Measurements from ENCODE around the gene CRYGB.
"Not testable (repeated sequence)": the region's sequence is repeated elsewhere in the genome, so short reads cannot be mapped to it uniquely, and the experiment has no call there.

CRYGB gene

GRCh38 chr2:208122248-208122647 lies 23.7 kb downstream of the CRYGB start:
- no peak overlapping the region for H3K4me3 ChIP-seq (replicated peaks in 1 of 2; ENCODE audit: low read depth in 2 of 2, low read length in 2 of 2)
- TF ChIP-seq CTCF (IDR thresholded peaks at IDR 0.05; ENCODE audit: low read depth, low read length) = no peak
- DNase-seq (ENCODE audit: low read depth in 2 of 2) = no peak

DNA sequence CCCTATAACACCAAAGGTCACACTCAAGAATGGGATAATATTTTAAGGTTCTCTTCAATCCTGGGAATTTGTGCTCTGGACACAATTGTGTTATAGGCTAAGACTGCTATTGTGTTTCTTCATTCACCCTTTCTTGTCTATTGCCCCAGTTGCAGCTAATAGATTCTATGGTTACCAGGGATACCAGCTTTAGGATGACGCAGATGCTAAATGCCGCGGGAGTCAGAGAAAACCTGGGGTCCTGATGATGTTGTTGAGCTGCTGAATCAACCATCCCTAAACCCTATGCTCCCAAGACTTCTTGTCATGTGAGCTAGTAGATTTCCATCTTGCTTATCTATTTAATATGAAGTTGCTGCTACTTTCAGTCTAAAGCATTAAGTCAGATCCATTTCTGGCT lies 27.0 kb downstream of the CRYGB start:
- H3K4me3 ChIP-seq (replicated peaks in 1 of 2; ENCODE audit: low read depth in 2 of 2, low read length in 2 of 2) = no peak overlapping the region
- TF ChIP-seq CTCF (IDR thresholded peaks at IDR 0.05; ENCODE audit: low read depth, low read length) = no peak
- no peak for DNase-seq (ENCODE audit: low read depth in 2 of 2)

GRCh38 chr2:208117390-208117789 lies 28.6 kb downstream of the CRYGB start:
- not testable (repeated sequence) for DNase-seq (ENCODE audit: low read depth in 2 of 2); H3K4me3 ChIP-seq (replicated peaks in 1 of 2; ENCODE audit: low read depth in 2 of 2, low read length in 2 of 2)

- no peak for TF ChIP-seq CTCF (IDR thresholded peaks at IDR 0.05; ENCODE audit: low read depth, low read length)
- no peak for DNase-seq (ENCODE audit: low read depth in 2 of 2)
- H3K4me3 ChIP-seq (replicated peaks in 1 of 2; ENCODE audit: low read depth in 2 of 2, low read length in 2 of 2) = no peak overlapping the region
Observed at GRCh38 chr2:208112969-208113368, 33.0 kb downstream of the CRYGB start.

GRCh38 chr2:208112273-208112745 lies 33.6 kb downstream of the CRYGB start:
- H3K4me3 ChIP-seq (replicated peaks in 1 of 2; ENCODE audit: low read depth in 2 of 2, low read length in 2 of 2); DNase-seq (ENCODE audit: low read depth in 2 of 2): not testable (repeated sequence)

- DNase-seq (ENCODE audit: low read depth in 2 of 2) = no peak
- no peak for TF ChIP-seq CTCF (IDR thresholded peaks at IDR 0.05; ENCODE audit: low read depth, low read length)
- no peak overlapping the region for H3K4me3 ChIP-seq (replicated peaks in 1 of 2; ENCODE audit: low read depth in 2 of 2, low read length in 2 of 2)
Observed at GRCh38 chr2:208103616-208104015, 42.3 kb downstream of the CRYGB start.

DNA sequence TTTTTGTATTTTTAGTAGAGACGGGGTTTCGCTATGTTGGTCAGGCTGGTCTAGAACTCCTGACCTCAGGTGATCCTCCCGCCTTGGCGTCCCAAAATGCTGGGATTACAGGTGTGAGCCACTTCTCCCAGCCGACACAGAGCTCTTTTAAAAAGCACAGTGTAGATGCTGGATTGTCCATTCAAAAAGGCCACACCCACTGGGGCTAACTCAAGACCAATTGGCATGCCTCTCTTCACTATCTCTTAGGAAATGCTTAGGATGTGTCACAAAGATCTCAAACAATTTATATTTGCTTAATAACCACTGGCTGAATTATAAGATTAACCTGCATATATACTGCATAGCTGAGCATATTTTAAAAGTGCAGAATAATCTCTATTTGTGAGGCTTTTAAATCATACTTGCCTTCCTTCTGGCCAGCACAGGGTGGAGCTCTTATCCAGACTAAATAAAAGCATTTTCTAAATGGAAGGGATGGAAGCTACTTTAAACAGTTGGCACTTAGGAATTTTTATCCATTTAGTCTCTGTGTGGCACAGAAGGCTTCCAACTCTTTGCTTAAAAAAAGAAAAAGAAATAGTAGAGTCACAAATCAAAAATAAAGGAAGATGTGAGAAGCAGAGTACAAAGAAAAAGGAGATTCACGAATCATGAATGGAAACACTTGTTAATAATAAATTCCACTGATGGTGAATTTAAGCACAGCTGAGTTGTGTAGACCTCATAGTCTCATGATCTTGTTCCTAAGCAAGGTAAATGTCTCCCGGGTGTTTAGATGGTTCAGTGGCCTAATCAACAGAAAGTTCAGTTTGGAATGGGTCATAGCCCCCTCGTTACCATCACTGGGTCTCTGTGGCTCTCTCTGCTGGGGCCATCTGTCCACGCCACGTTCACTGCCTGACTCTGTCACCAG lies 44.0 kb downstream of the CRYGB start:
- TF ChIP-seq CTCF (IDR thresholded peaks at IDR 0.05; ENCODE audit: low read depth, low read length) = no peak
- DNase-seq (ENCODE audit: low read depth in 2 of 2) = peak; percentile 40 to 48
- H3K4me3 ChIP-seq (replicated peaks in 1 of 2; ENCODE audit: low read depth in 2 of 2, low read length in 2 of 2) = no peak overlapping the region
